Epithelial cell of proximal tubule (primary cell): ENCODE results near the gene LOXL1. TPM values are rescaled to one million over a fixed set of nuclear protein-coding genes. Genes with fewer than 3 reads are reported as not detected.

ENCODE experiments used
- DNase-seq: peaks from one replicate; pipeline ENCODE4 v3.0.0-alpha.2; 2011; ENCODE audit warnings: low read depth
- H3K4me3 ChIP-seq: 2 replicates; pipeline ENCODE4 v1.5.1; 2011; ENCODE audit warnings: low read depth, mild to moderate bottlenecking, low read length
- total RNA-seq: library from RNA; depleted of rRNA; stranded (reverse); fragments of >200 nt; gene quantifications from 2 replicates; pipeline ENCODE4 v1.2.3, GENCODE V29; 2015
- TF ChIP-seq, protein P1 (sequence below): conservative IDR thresholded peaks from 2 replicates; pipeline ENCODE4 v1.5.1; 2012; ENCODE audit warnings: low read depth, mild to moderate bottlenecking, low read length

LOXL1 gene
- total RNA-seq, 1 donor from 2014 or later: 120 TPM

DNA sequence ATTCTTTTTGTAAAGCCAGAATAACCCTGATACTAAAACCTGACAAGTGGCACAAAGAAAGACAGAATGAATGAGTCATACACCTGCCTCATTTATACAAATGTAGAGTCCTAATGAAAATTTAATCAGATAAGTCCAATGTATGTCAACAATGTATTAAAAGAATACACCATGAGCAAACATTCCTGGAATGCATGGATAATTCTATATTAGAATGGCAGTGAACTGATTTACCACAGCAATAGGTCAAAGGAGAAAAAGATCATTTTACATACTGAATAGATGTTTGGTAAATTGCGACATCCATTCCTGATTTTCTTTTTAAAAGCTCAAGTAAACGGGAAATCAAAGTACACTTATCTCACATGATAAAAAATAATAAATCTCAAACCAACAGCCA lies 11.2 kb upstream of the LOXL1 start:
- TF ChIP-seq, protein P1, sequence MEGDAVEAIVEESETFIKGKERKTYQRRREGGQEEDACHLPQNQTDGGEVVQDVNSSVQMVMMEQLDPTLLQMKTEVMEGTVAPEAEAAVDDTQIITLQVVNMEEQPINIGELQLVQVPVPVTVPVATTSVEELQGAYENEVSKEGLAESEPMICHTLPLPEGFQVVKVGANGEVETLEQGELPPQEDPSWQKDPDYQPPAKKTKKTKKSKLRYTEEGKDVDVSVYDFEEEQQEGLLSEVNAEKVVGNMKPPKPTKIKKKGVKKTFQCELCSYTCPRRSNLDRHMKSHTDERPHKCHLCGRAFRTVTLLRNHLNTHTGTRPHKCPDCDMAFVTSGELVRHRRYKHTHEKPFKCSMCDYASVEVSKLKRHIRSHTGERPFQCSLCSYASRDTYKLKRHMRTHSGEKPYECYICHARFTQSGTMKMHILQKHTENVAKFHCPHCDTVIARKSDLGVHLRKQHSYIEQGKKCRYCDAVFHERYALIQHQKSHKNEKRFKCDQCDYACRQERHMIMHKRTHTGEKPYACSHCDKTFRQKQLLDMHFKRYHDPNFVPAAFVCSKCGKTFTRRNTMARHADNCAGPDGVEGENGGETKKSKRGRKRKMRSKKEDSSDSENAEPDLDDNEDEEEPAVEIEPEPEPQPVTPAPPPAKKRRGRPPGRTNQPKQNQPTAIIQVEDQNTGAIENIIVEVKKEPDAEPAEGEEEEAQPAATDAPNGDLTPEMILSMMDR: no peak
- no peak for DNase-seq
- H3K4me3 ChIP-seq: no peak overlapping the region

DNA sequence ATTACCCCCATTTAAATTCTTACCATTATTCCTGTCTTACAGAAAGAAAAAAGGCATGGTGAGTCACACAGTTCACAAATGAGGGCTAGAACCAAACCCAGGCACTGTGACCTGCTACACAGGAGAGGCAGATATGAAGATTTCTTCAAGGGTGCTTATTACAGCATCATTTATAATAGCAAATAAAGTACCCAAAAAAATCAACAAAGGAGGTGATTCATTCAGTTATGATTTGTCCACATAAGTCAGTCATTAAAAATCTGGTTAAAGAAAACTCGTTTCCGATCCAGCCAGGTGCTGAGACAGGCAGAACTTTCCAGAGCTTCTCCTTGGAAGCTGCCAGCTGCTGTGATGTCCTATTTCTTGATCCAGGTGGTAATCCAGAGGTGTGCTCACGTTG lies 7.5 kb upstream of the LOXL1 start:
- DNase-seq: no peak
- TF ChIP-seq, protein P1: no peak
- H3K4me3 ChIP-seq: no peak overlapping the region

DNA sequence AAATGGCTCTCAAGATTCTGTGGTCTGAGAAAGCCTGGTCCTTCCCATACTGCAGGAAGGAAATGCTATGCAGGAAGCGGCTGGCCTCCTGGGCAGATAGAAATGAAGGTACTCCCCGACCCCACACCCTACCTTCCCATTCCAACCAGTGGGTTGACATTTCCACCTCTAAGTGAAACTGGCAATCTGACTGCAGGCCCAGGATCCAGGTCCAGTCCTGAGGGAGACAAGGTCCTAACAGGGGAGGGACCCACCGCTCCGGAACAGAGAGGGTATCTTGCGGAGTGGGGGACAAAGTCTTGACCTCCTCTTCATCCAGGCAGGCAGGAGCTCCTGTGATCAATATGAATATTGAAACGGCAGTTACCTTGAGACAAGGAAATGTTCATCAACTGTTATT lies 6.6 kb upstream of the LOXL1 start:
- TF ChIP-seq, protein P1: no peak
- DNase-seq: no peak
- H3K4me3 ChIP-seq: no peak overlapping the region

DNA sequence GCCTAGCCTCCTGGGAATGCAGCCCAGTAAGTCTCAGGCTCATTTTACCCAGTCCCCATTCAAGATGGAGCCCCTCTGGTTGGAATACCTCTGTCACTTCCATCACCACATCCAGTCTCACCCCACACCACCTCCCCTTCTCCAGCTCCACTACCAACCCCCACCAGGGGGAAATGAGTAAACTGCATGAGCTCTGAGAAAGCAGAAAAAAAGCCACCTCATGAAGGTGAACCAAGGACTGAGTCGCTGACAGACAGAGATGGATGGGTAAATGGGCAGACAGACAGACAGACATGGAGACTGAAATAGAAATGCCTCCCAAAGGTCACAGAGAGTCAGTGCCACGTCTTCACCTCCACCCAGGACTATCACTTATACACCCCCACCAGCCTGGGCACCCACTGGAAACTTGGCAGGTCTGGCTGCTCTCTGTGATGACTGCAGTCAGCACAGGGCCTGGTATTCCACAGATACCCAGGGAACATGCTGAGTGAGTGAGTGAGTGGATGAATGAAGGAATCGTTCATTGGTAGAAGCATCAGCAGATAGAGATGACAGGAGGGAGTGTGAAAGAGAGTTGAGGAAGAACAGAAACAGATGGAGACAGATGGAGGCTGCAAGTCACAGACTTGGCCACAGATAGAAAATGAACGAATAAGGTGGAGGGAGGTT lies 4.9 kb upstream of the LOXL1 start:
- TF ChIP-seq, protein P1: no peak
- no peak overlapping the region for H3K4me3 ChIP-seq
- no peak for DNase-seq

DNA sequence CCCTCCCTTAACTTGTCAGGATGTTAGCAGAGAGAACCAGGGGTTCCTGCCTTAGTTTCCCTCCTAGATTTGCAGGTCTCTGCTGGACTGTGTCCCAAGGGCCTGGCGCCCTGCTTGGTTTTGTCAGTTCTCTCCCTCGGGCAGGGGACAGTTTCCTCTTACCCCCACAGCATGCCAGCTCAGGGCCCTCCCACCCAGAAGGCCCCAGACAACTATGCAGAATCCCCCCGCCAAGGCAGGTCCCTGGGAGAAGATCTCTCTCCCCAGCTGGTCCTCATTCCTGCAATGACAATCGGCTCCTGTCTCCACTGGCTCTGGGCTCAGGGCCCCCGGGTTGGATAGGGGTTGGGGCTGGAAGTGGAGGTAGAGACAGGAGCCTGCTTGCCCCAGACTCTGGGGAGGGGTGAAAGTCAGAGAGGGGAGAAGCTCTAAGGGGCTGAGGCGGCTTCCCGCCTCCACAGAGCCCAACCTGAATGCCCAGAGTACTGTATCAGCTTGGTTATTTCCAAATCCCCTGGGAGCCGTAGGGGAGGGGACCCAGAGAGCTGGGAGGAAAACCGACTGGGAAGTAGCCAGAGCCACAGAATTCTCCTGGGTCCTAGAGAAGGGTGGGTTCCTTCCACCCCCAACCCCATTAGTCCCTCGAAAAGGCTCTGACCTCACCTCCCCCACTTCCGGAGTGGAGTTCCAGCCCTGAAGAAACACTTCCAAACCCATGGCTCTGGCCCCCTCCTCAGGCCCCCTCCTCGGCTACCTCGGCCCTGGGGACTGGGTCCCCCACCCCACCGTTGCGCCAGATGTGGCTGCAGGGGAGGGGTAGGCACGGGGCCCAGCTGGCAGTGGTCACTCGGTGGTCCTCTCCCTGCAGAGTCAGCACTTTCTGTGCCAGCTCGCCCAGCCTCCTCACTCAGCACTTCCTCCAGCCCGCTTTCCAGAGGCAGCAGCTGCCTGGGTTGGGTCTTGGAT lies 3.8 kb upstream of the LOXL1 start:
- no peak for DNase-seq
- H3K4me3 ChIP-seq: no peak overlapping the region
- TF ChIP-seq, protein P1: no peak

DNA sequence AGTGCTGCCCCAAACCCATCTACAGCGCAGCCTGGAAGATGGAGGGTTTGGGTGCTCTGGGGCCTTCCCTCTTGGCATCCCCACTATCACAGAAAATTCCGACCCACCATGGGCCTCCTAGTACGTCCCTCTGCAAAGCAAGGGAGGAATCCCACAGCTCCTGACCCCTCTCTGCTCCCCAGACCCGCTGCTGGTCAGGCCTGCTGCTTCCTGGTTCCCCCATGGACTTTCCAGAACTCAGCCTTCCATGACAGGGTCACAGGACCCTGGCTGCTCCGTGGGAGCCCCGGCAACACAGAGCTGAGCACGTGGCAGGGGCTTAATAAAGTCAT lies 3.1 kb upstream of the LOXL1 start:
- no peak for DNase-seq
- H3K4me3 ChIP-seq: no peak overlapping the region
- TF ChIP-seq, protein P1: no peak
